Neural cell (in vitro differentiated cells): ENCODE measurements around the gene PWWP2A. TPM values are rescaled to one million over a fixed set of nuclear protein-coding genes. Genes with fewer than 3 reads are reported as not detected.

ENCODE experiments used
- H2AFZ ChIP-seq: fragments of 200-600, 300-800 bp; sonication (generic), shearing (Covaris generic); 2 replicates; pipeline ENCODE4 v1.6.0; 2014; ENCODE audit warnings: low read depth, mild to moderate bottlenecking, antibody characterized with exemption, low read length, moderate library complexity
- H3F3A ChIP-seq: fragments of 200-600 bp; shearing (Covaris generic); 2 replicates; pipeline ENCODE4 v1.6.1; 2016; ENCODE audit warnings: mild to moderate bottlenecking, moderate library complexity, mixed read lengths, antibody characterized with exemption, low read length; ENCODE audit not compliant: insufficient read depth, poor library complexity, severe bottlenecking
- H3K27ac ChIP-seq: fragments of 200-600, 300-800 bp; sonication (generic), shearing (Covaris generic); 2 replicates; pipeline ENCODE4 v1.5.1; 2014; ENCODE audit warnings: mild to moderate bottlenecking, low read length, moderate library complexity
- H3K27me3 ChIP-seq: fragments of 300-800, 200-600 bp; sonication (generic), shearing (Covaris generic); 2 replicates; pipeline ENCODE4 v1.6.0; 2014; ENCODE audit warnings: mild to moderate bottlenecking, low read depth, low read length, moderate library complexity; ENCODE audit not compliant: insufficient read depth
- H3K36me3 ChIP-seq: fragments of 300-800, 200-600 bp; sonication (generic), shearing (Covaris generic); 2 replicates; pipeline ENCODE4 v1.5.1; 2014; ENCODE audit warnings: mild to moderate bottlenecking, antibody characterized with exemption, low read length, moderate library complexity; ENCODE audit not compliant: insufficient read depth
- H3K4me2 ChIP-seq: fragments of 300-800, 200-600 bp; sonication (generic), shearing (Covaris generic); 2 replicates; pipeline ENCODE4 v1.6.0; 2014; ENCODE audit warnings: mild to moderate bottlenecking, low read length
- H3K4me3 ChIP-seq: fragments of 300-800, 200-600 bp; sonication (generic), shearing (Covaris generic); 2 replicates; pipeline ENCODE4 v1.5.1; 2014; ENCODE audit warnings: mild to moderate bottlenecking, low read length, moderate library complexity
- H3K79me2 ChIP-seq: fragments of 200-600 bp; shearing (Covaris generic); replicated peaks from 2 replicates; pipeline ENCODE4 v1.6.0; 2014; ENCODE audit warnings: mild to moderate bottlenecking, low read length, moderate library complexity; ENCODE audit not compliant: insufficient read depth
- H3K9ac ChIP-seq: fragments of 300-800, 200-600 bp; sonication (generic), shearing (Covaris generic); 2 replicates; pipeline ENCODE4 v1.6.1; 2016; ENCODE audit warnings: mild to moderate bottlenecking, low read length, mixed read lengths
- H3K9me2 ChIP-seq: fragments of 200-600 bp; shearing (Covaris generic); 2 replicates; pipeline ENCODE4 v1.6.1; 2016; ENCODE audit warnings: mild to moderate bottlenecking, low read length, mixed read lengths; ENCODE audit not compliant: insufficient read depth
- H3K9me3 ChIP-seq: fragments of 200-600, 300-800 bp; sonication (generic), shearing (Covaris generic); 2 replicates; pipeline ENCODE4 v1.6.1; 2016; ENCODE audit warnings: mild to moderate bottlenecking, mixed run types, low read length, moderate library complexity, mixed read lengths
- H4K20me1 ChIP-seq: fragments of 200-600 bp; shearing (Covaris generic); 2 replicates; pipeline ENCODE4 v1.6.1; 2016; ENCODE audit warnings: mild to moderate bottlenecking, mixed run types; ENCODE audit not compliant: insufficient read depth
- EP300 ChIP-seq: fragments of 450-650 bp; conservative IDR thresholded peaks from 2 replicates; pipeline ENCODE4 v1.6.1; 2014; ENCODE audit warnings: antibody characterized with exemption, mild to moderate bottlenecking, moderate library complexity; ENCODE audit not compliant: poor library complexity, severe bottlenecking
- EZH2 ChIP-seq: fragments of 200-600, 300-800 bp; shearing (Covaris generic), sonication (generic); IDR thresholded peaks from 2 replicates; pipeline ENCODE4 v1.6.1; 2014; ENCODE audit warnings: antibody characterized with exemption, low read length, borderline replicate concordance, mild to moderate bottlenecking; ENCODE audit not compliant: insufficient read depth, poor library complexity, severe bottlenecking
- MXI1 ChIP-seq: fragments of 450-650 bp; conservative IDR thresholded peaks from 2 replicates; pipeline ENCODE4 v1.6.1; 2014; ENCODE audit warnings: antibody characterized with exemption, mild to moderate bottlenecking; ENCODE audit not compliant: poor library complexity, severe bottlenecking
- POLR2AphosphoS5 ChIP-seq: IDR thresholded peaks from 2 replicates; pipeline ENCODE4 v1.6.1; 2012
- RAD21 ChIP-seq: fragments of 450-650 bp; conservative IDR thresholded peaks from 2 replicates; pipeline ENCODE4 v1.6.1; 2014; ENCODE audit warnings: antibody characterized with exemption, mild to moderate bottlenecking, moderate library complexity
- REST ChIP-seq: IDR thresholded peaks from 2 replicates; pipeline ENCODE4 v1.6.1; 2012; ENCODE audit warnings: borderline replicate concordance
- SMC3 ChIP-seq: fragments of 450-650 bp; conservative IDR thresholded peaks from 2 replicates; pipeline ENCODE4 v1.6.1; 2014; ENCODE audit warnings: antibody characterized with exemption, mild to moderate bottlenecking, moderate library complexity; ENCODE audit not compliant: poor library complexity
- TAF1 ChIP-seq: IDR thresholded peaks from 2 replicates; pipeline ENCODE4 v1.6.1; 2012; ENCODE audit warnings: low read depth
- polyA plus RNA-seq: library from polyadenylated mRNA; depleted of rRNA; stranded (reverse); fragments of >200 nt; gene quantifications from 2 replicates; pipeline ENCODE4 v1.2.3, GENCODE V29; 2014
- TF ChIP-seq, protein P1 (sequence below): fragments of 450-650 bp; IDR thresholded peaks from 2 replicates; pipeline ENCODE4 v1.5.1; 2014; ENCODE audit warnings: antibody characterized with exemption, mild to moderate bottlenecking, moderate library complexity; ENCODE audit not compliant: poor library complexity, severe bottlenecking

PWWP2A gene
- polyA plus RNA-seq, 1 donor from 2014 or later: 37.2 TPM

DNA sequence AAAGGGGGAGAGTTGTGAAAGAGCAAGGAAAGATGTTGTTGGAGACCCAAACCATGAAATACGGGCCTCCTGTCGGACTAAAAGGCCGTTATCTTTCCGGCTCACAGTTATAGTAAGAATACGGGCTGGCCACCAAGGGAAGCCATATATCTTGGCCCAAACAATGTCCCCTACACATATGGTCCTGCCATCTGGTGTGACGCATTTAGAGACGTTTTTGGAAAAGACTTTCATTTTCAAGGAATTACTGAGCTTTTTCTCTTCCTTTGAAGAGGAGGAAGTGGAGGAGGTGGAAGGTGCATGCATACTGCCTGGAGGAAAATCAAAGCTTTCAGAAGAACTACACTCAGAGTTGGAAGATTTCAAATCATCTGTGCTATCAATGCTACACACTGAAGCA, 26.7 kb downstream of the PWWP2A start:
- no peak overlapping the region for H2AFZ ChIP-seq
- no peaks in the 10 kb centered on the region for H4K20me1 ChIP-seq
- H3K36me3 ChIP-seq: peaks cover 4% of the 10 kb centered on the region
- no peaks in the 10 kb centered on the region for H3K79me2 ChIP-seq
- no peak overlapping the region for H3K4me2 ChIP-seq
- no peak for TF ChIP-seq REST
- TF ChIP-seq, protein P1, sequence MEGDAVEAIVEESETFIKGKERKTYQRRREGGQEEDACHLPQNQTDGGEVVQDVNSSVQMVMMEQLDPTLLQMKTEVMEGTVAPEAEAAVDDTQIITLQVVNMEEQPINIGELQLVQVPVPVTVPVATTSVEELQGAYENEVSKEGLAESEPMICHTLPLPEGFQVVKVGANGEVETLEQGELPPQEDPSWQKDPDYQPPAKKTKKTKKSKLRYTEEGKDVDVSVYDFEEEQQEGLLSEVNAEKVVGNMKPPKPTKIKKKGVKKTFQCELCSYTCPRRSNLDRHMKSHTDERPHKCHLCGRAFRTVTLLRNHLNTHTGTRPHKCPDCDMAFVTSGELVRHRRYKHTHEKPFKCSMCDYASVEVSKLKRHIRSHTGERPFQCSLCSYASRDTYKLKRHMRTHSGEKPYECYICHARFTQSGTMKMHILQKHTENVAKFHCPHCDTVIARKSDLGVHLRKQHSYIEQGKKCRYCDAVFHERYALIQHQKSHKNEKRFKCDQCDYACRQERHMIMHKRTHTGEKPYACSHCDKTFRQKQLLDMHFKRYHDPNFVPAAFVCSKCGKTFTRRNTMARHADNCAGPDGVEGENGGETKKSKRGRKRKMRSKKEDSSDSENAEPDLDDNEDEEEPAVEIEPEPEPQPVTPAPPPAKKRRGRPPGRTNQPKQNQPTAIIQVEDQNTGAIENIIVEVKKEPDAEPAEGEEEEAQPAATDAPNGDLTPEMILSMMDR: no peak
- TF ChIP-seq SMC3: no peak
- no peak for TF ChIP-seq RAD21
- TF ChIP-seq MXI1: no peak
- no peak for TF ChIP-seq TAF1
- no peak for TF ChIP-seq EP300
- no peak for TF ChIP-seq EZH2
- TF ChIP-seq POLR2AphosphoS5: no peak
- H3F3A ChIP-seq: no peaks in the 10 kb centered on the region
- H3K9me2 ChIP-seq: no peaks in the 10 kb centered on the region
- no peak overlapping the region for H3K27ac ChIP-seq
- H3K9me3 ChIP-seq: no peaks in the 10 kb centered on the region
- no peaks in the 10 kb centered on the region for H3K27me3 ChIP-seq
- no peak overlapping the region for H3K9ac ChIP-seq
- H3K4me3 ChIP-seq: no peak overlapping the region

- H3K4me3 ChIP-seq: no peak overlapping the region
- no peak overlapping the region for H3K27ac ChIP-seq
- no peaks in the 10 kb centered on the region for H3K27me3 ChIP-seq
- H3K79me2 ChIP-seq: no peaks in the 10 kb centered on the region
- TF ChIP-seq REST (no peak), TAF1 (no peak), EP300 (no peak), RAD21 (no peak), SMC3 (no peak), MXI1 (no peak), EZH2 (no peak), POLR2AphosphoS5 (no peak)
- TF ChIP-seq, protein P1: no peak
- no peak overlapping the region for H3K4me2 ChIP-seq
- peaks cover 4% of the 10 kb centered on the region for H3K36me3 ChIP-seq
- no peaks in the 10 kb centered on the region for H3K9me3 ChIP-seq
- no peak overlapping the region for H2AFZ ChIP-seq
- H3K9ac ChIP-seq: no peak overlapping the region
- H3F3A ChIP-seq: no peaks in the 10 kb centered on the region
- no peaks in the 10 kb centered on the region for H3K9me2 ChIP-seq
- H4K20me1 ChIP-seq: no peaks in the 10 kb centered on the region
Observed at GRCh38 chr5:160090059-160090458, 29.2 kb downstream of the PWWP2A start.
